GM03348 (cell line): Measurements from ENCODE around the gene NXNL2.

ENCODE experiments used
- DNase-seq: peaks from one replicate; pipeline ENCODE4 v3.0.0; 2012; ENCODE audit warnings: low spot score

NXNL2 gene

DNA sequence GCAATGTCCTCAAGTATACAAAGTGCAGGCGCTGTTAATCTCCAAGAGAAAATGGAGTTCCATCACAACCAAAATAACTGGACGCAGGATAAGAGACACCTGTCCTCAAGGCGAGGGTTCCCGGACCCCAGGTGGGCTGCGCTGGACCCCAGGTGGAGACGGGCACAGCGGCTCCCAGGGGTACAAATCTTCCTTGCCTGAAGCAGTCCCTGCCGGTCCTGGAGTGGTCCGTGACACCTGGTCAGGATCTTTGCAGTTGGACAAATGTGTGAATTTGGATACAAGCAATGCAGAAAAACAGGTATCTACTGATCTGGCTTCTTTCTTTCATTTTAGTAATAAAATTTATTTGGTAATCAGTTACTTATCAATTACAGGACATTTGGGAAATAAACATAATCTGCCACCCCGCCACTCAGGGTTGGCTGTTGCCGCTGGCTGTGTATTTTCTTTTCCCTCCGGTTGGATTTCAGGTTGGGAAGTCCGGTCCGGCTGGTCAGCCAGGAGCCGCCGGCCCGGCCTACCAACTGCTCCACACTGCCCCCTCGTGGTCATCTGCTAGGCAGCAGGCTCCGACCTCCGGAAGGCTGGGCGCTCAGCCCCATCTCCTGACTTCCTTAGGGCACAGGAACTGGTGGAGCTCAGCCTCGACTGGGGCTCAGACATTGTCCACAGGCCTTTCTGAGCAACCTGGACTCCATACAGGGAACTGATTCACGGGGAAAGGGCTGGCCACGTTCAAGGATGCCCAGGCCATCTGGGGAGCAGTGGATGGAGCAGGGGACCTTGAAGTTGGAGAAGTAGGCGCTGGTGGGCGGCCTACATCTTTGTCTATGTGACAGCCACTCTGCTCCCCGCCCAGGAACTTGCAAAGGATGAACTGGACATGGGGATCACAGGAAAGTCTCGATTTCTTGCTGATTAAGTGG is 43.4 kb downstream of the NXNL2 start:
- DNase-seq, result peak; percentile 94

GRCh38 chr9:88579050-88579715 is 44.2 kb downstream of the NXNL2 start:
- DNase-seq, result no peak

DNA sequence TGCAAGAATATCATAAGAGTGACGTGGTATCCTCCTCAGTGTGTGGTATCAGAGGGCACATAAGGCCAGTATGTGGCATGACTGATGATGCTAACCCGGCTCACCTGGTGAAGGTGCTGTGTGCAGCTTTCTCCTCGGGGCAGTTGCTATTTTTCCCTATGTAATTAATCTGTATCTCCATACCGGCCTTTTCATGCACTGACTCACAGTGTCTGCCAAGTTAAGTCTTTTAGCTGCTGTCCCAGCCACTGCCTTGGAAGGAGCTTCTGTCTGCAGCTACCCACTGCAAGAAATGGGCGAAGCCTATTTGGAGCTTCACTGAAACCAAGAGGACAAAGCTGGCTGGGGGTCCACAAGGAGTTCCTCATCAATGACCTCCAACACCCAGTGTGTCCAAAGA is 46.0 kb downstream of the NXNL2 start:
- DNase-seq, result no peak

DNA sequence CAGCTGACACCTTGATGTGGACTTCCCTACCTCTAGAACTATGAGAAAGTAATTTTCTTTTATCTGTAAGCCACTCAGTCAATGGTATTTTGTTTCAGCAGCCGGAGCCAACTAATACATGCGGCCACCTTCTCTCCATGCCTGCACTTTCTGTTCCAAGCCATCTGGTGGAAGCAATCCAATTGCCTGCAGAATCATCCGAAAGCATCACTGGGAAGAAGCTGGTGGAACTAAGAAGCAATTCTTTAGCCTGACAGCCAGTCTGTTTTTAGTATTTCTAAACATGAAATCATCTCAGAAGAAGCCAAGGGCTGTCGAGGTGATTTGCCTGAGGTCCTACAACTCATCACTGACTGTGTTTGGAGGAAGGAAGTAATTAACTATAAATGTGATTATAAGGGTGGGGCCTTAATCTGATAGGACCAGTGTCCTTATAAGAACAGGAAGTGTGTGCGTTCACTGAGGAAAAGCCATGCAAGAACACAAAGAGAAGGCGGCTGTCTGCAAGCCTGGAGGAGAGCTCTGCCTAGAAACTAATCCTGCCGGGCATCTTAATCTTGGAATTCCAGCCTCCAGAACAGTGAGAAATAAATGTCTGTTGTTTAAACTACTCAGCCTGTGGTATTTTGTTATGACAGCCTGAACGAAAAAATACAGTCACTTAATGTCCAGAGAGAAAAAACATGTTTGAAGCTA is 49.1 kb downstream of the NXNL2 start:
- DNase-seq, result peak; percentile 65

DNA sequence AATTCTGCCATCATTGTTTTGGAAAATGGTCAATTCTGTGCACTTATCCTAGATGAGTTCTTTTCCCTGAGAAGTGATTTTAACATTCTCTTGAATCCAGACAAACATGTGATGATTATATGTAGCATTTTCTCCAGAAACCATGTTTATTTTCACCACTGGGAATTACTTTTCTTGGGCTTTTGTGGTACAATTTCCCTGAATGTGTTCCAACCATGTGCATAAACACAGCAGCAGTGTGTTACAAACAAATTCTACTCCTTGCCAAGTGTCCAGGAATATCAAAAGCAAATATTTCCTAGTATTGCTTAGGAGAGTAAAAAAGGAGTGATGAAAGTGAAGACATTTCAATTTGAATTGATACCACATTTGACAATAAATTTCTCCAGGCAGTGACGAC is 50.4 kb downstream of the NXNL2 start:
- no peak for DNase-seq

DNA sequence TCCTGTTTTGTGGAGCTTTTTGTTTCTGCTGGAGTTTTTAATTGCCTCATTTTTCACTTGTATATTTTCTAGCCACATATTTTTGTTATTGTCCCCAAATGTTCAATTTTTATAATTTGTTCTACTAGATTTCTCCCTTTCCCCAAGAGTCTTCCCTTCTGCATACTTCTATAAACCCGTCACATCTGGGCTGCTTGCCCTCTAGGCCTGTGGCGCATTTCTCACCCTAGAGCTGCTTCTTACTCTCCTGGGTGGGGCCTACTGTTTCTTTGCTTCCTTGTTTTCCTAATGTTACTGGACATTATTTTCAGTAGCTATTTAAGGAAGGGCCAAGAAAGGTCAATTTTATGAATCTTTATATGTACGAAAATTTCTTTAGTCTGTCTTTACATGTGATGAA is 51.5 kb downstream of the NXNL2 start:
- peak; percentile 79 for DNase-seq

- no peak for DNase-seq
Measured at GRCh38 chr9:88587182-88587581, 52.2 kb downstream of the NXNL2 start.

GRCh38 chr9:88587885-88588649 is 53.1 kb downstream of the NXNL2 start:
- no peak for DNase-seq

DNA sequence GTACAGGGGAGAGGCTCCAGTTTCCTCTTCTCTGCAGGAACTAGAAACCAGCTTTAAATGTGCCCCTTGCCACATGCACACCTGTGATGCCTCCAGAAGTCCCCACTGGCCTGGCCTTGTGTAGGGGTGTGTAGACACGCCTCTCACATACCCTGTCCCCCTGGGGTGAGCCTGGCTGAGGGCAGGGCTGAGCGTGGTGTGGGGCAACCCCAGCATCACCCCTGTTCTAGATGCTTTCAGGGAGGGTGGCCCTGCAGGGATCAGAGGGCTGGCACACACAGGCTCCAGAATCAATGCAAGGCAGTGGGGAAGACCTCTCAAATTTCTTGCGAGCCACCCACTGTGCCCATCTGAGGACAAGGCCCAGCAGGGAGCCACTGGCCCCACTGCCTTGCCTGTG is 54.7 kb downstream of the NXNL2 start:
- no peak for DNase-seq

DNA sequence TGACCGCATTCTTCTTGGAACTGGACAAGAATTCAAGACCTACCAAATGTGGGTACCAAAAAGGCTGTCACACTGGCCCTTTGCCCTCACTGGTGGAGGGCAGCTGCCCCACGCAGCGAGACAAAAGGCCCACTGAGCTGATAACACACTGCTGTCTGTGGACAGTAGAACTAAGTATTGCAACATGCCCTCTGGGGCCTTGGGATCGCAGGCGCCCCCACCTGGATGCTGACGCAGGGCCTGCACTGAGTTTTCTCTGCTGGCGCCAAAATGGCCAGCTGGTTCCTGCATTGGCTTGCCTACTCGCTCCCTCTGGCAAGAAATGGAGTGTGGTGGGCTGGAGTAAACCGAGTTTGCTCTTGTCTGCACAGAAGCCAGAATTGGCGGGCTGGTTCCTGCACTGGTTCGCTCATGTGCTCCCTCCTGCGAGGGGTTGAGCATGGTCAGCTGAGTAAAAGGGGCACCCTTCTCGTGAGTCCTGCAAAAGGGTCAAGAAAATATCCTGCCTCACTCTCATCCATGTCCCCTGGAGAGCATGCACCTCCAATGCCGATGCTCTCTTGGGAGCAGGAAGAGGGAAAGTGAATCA is 55.7 kb downstream of the NXNL2 start:
- no peak for DNase-seq

- peak; percentile 78 for DNase-seq
Measured at GRCh38 chr9:88593537-88594185, 58.7 kb downstream of the NXNL2 start.
